HEK293 (cell line): ENCODE data around the gene KCTD2.
A peak's percentile ranks its signal among the peaks of the same experiment; 100 is the strongest.

Experiments used
- BCL11A ChIP-seq: fragments of 450-650 bp; formaldehyde crosslinking; IDR thresholded peaks from 2 replicates; pipeline ENCODE4 v1.5.1; 2016; ENCODE audit warnings: low read depth, missing biosample characterization, missing genetic modification characterization
- KLF1 ChIP-seq: fragments of 450-650 bp; formaldehyde crosslinking; IDR thresholded peaks from 2 replicates; pipeline ENCODE4 v1.5.1; 2016; ENCODE audit warnings: missing biosample characterization, missing genetic modification characterization
- OVOL3 ChIP-seq: fragments of 450-650 bp; formaldehyde crosslinking; IDR thresholded peaks from 2 replicates; pipeline ENCODE4 v1.5.1; 2016; ENCODE audit warnings: missing biosample characterization, missing genetic modification characterization
- PBX3 ChIP-seq: sonication (generic); formaldehyde crosslinking; IDR thresholded peaks from 2 replicates; pipeline ENCODE4 v1.8.1; 2022; ENCODE audit warnings: mild to moderate bottlenecking, moderate library complexity, missing genetic modification reagents
- PRDM4 ChIP-seq: fragments of 450-650 bp; formaldehyde crosslinking; IDR thresholded peaks from 2 replicates; pipeline ENCODE4 v1.5.1; 2017; ENCODE audit warnings: missing biosample characterization, missing genetic modification characterization
- ZBTB17 ChIP-seq: fragments of 450-650 bp; formaldehyde crosslinking; IDR thresholded peaks from 2 replicates; pipeline ENCODE4 v1.5.1; 2016; ENCODE audit warnings: missing biosample characterization, missing genetic modification characterization
- ZBTB6 ChIP-seq: fragments of 450-650 bp; formaldehyde crosslinking; IDR thresholded peaks from 2 replicates; pipeline ENCODE4 v1.5.1; 2017; ENCODE audit warnings: missing biosample characterization, missing genetic modification characterization
- ZNF114 ChIP-seq: fragments of 450-650 bp; formaldehyde crosslinking; IDR thresholded peaks from 2 replicates; pipeline ENCODE4 v1.5.0; 2017; ENCODE audit warnings: missing biosample characterization, missing genetic modification characterization
- ZNF16 ChIP-seq: fragments of 450-650 bp; formaldehyde crosslinking; IDR thresholded peaks from 2 replicates; pipeline ENCODE4 v1.5.1; 2016; ENCODE audit warnings: low read depth, missing biosample characterization, missing genetic modification characterization
- ZNF501 ChIP-seq: fragments of 450-650 bp; formaldehyde crosslinking; IDR thresholded peaks from 2 replicates; pipeline ENCODE4 v1.5.1; 2016; ENCODE audit warnings: missing biosample characterization, missing genetic modification characterization
- ZNF555 ChIP-seq: fragments of 450-650 bp; formaldehyde crosslinking; conservative IDR thresholded peaks from 2 replicates; pipeline ENCODE4 v1.5.1; 2017; ENCODE audit warnings: missing biosample characterization, mild to moderate bottlenecking, missing genetic modification characterization, inconsistent platforms
- ZNF585B ChIP-seq: fragments of 450-650 bp; formaldehyde crosslinking; IDR thresholded peaks from 2 replicates; pipeline ENCODE4 v1.5.1; 2016; ENCODE audit warnings: missing biosample characterization, missing genetic modification characterization
- ZNF596 ChIP-seq: fragments of 450-650 bp; IDR thresholded peaks from 2 replicates; pipeline ENCODE4 v1.5.0; 2018; ENCODE audit warnings: missing biosample characterization, mild to moderate bottlenecking, missing genetic modification characterization, moderate library complexity
- ZNF76 ChIP-seq: fragments of 450-650 bp; formaldehyde crosslinking; IDR thresholded peaks from 2 replicates; pipeline ENCODE4; 2016; ENCODE audit warnings: low read depth, missing biosample characterization, missing genetic modification characterization, borderline replicate concordance
- ZNF776 ChIP-seq: fragments of 450-650 bp; formaldehyde crosslinking; IDR thresholded peaks from 2 replicates; pipeline ENCODE4 v1.5.0; 2017; ENCODE audit warnings: missing biosample characterization, missing genetic modification characterization, borderline replicate concordance
- TF ChIP-seq, protein P1 (sequence below): fragments of 450-650 bp; formaldehyde crosslinking; IDR thresholded peaks from 2 replicates; pipeline ENCODE4; 2016; ENCODE audit warnings: missing biosample characterization, missing genetic modification characterization
- TF ChIP-seq, protein P2 (sequence below): fragments of 450-650 bp; formaldehyde crosslinking; IDR thresholded peaks from 2 replicates; pipeline ENCODE4 v1.5.1; 2016; ENCODE audit warnings: missing biosample characterization, missing genetic modification characterization

KCTD2 gene

GRCh38 chr17:75109407-75110233 is 62.6 kb downstream of the KCTD2 start, which contains the start of gene ARMC7 (continued):
- peak; percentile 64; the same call in 1 of the 2 replicates for TF ChIP-seq ZBTB6 (tag by site-specific recombination)
- no peak; the same call in 1 of the 2 replicates for TF ChIP-seq ZNF501 (tag by site-specific recombination)
- no peak for TF ChIP-seq ZNF16 (tag by site-specific recombination)
- TF ChIP-seq ZNF596 (tag by site-specific recombination), result 0 out of 2 replicates have a peak, but pooled peaks have one; percentile 35
- TF ChIP-seq ZNF585B (tag by site-specific recombination), result no peak
- TF ChIP-seq ZNF114 (tag by site-specific recombination), result no peak
- 0 out of 2 replicates have a peak, but pooled peaks have one; percentile 10 for TF ChIP-seq KLF1 (tag by site-specific recombination)
- TF ChIP-seq BCL11A (tag by site-specific recombination), result no peak
- no peak for TF ChIP-seq OVOL3 (tag by site-specific recombination)
- TF ChIP-seq, protein P1, sequence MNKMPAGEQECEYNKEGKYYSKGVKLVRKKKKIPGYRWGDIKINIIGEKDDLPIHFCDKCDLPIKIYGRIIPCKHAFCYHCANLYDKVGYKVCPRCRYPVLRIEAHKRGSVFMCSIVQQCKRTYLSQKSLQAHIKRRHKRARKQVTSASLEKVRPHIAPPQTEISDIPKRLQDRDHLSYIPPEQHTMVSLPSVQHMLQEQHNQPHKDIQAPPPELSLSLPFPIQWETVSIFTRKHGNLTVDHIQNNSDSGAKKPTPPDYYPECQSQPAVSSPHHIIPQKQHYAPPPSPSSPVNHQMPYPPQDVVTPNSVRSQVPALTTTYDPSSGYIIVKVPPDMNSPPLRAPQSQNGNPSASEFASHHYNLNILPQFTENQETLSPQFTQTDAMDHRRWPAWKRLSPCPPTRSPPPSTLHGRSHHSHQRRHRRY (tag by site-specific recombination), result no peak
- no peak for TF ChIP-seq ZNF776 (tag by site-specific recombination)
- TF ChIP-seq ZBTB17 (tag by site-specific recombination), result peak; percentile 63; the same call in 1 of the 2 replicates
- TF ChIP-seq, protein P2, sequence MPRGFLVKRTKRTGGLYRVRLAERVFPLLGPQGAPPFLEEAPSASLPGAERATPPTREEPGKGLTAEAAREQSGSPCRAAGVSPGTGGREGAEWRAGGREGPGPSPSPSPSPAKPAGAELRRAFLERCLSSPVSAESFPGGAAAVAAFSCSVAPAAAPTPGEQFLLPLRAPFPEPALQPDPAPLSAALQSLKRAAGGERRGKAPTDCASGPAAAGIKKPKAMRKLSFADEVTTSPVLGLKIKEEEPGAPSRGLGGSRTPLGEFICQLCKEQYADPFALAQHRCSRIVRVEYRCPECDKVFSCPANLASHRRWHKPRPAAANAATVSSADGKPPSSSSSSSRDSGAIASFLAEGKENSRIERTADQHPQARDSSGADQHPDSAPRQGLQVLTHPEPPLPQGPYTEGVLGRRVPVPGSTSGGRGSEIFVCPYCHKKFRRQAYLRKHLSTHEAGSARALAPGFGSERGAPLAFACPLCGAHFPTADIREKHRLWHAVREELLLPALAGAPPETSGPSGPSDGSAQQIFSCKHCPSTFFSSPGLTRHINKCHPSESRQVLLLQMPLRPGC, result 0 out of 2 replicates have a peak, but pooled peaks have one; percentile 39
- no peak for TF ChIP-seq ZNF555 (tag by site-specific recombination)
- TF ChIP-seq PRDM4 (tag by site-specific recombination), result no peak
- 0 out of 2 replicates have a peak, but pooled peaks have one; percentile 26 for TF ChIP-seq ZNF76 (tag by site-specific recombination)
- 0 out of 2 replicates have a peak, but pooled peaks have one; percentile 39 for TF ChIP-seq PBX3 (CRISPR knock-in tag)
